Neural cell (in vitro differentiated cells): Measurements from ENCODE around the gene CSF2RB. TPM values are rescaled to one million over a fixed set of nuclear protein-coding genes. Genes with fewer than 3 reads are reported as not detected.

Experiments
- H2AFZ ChIP-seq: fragments of 200-600, 300-800 bp; sonication (generic), shearing (Covaris generic); 2 replicates; pipeline ENCODE4 v1.6.0; 2014; ENCODE audit warnings: low read depth, mild to moderate bottlenecking, antibody characterized with exemption, low read length, moderate library complexity
- H3F3A ChIP-seq: fragments of 200-600 bp; shearing (Covaris generic); 2 replicates; pipeline ENCODE4 v1.6.1; 2016; ENCODE audit warnings: mild to moderate bottlenecking, moderate library complexity, mixed read lengths, antibody characterized with exemption, low read length; ENCODE audit not compliant: insufficient read depth, poor library complexity, severe bottlenecking
- H3K27ac ChIP-seq: fragments of 200-600, 300-800 bp; sonication (generic), shearing (Covaris generic); 2 replicates; pipeline ENCODE4 v1.5.1; 2014; ENCODE audit warnings: mild to moderate bottlenecking, low read length, moderate library complexity
- H3K27me3 ChIP-seq: fragments of 300-800, 200-600 bp; sonication (generic), shearing (Covaris generic); 2 replicates; pipeline ENCODE4 v1.6.0; 2014; ENCODE audit warnings: mild to moderate bottlenecking, low read depth, low read length, moderate library complexity; ENCODE audit not compliant: insufficient read depth
- H3K36me3 ChIP-seq: fragments of 300-800, 200-600 bp; sonication (generic), shearing (Covaris generic); 2 replicates; pipeline ENCODE4 v1.5.1; 2014; ENCODE audit warnings: mild to moderate bottlenecking, antibody characterized with exemption, low read length, moderate library complexity; ENCODE audit not compliant: insufficient read depth
- H3K4me2 ChIP-seq: fragments of 300-800, 200-600 bp; sonication (generic), shearing (Covaris generic); 2 replicates; pipeline ENCODE4 v1.6.0; 2014; ENCODE audit warnings: mild to moderate bottlenecking, low read length
- H3K4me3 ChIP-seq: fragments of 300-800, 200-600 bp; sonication (generic), shearing (Covaris generic); 2 replicates; pipeline ENCODE4 v1.5.1; 2014; ENCODE audit warnings: mild to moderate bottlenecking, low read length, moderate library complexity
- H3K79me2 ChIP-seq: fragments of 200-600 bp; shearing (Covaris generic); replicated peaks from 2 replicates; pipeline ENCODE4 v1.6.0; 2014; ENCODE audit warnings: mild to moderate bottlenecking, low read length, moderate library complexity; ENCODE audit not compliant: insufficient read depth
- H3K9ac ChIP-seq: fragments of 300-800, 200-600 bp; sonication (generic), shearing (Covaris generic); 2 replicates; pipeline ENCODE4 v1.6.1; 2016; ENCODE audit warnings: mild to moderate bottlenecking, low read length, mixed read lengths
- H3K9me2 ChIP-seq: fragments of 200-600 bp; shearing (Covaris generic); 2 replicates; pipeline ENCODE4 v1.6.1; 2016; ENCODE audit warnings: mild to moderate bottlenecking, low read length, mixed read lengths; ENCODE audit not compliant: insufficient read depth
- H3K9me3 ChIP-seq: fragments of 200-600, 300-800 bp; sonication (generic), shearing (Covaris generic); 2 replicates; pipeline ENCODE4 v1.6.1; 2016; ENCODE audit warnings: mild to moderate bottlenecking, mixed run types, low read length, moderate library complexity, mixed read lengths
- H4K20me1 ChIP-seq: fragments of 200-600 bp; shearing (Covaris generic); 2 replicates; pipeline ENCODE4 v1.6.1; 2016; ENCODE audit warnings: mild to moderate bottlenecking, mixed run types; ENCODE audit not compliant: insufficient read depth
- EP300 ChIP-seq: fragments of 450-650 bp; conservative IDR thresholded peaks from 2 replicates; pipeline ENCODE4 v1.6.1; 2014; ENCODE audit warnings: antibody characterized with exemption, mild to moderate bottlenecking, moderate library complexity; ENCODE audit not compliant: poor library complexity, severe bottlenecking
- EZH2 ChIP-seq: fragments of 200-600, 300-800 bp; shearing (Covaris generic), sonication (generic); IDR thresholded peaks from 2 replicates; pipeline ENCODE4 v1.6.1; 2014; ENCODE audit warnings: antibody characterized with exemption, low read length, borderline replicate concordance, mild to moderate bottlenecking; ENCODE audit not compliant: insufficient read depth, poor library complexity, severe bottlenecking
- MXI1 ChIP-seq: fragments of 450-650 bp; conservative IDR thresholded peaks from 2 replicates; pipeline ENCODE4 v1.6.1; 2014; ENCODE audit warnings: antibody characterized with exemption, mild to moderate bottlenecking; ENCODE audit not compliant: poor library complexity, severe bottlenecking
- POLR2AphosphoS5 ChIP-seq: IDR thresholded peaks from 2 replicates; pipeline ENCODE4 v1.6.1; 2012
- RAD21 ChIP-seq: fragments of 450-650 bp; conservative IDR thresholded peaks from 2 replicates; pipeline ENCODE4 v1.6.1; 2014; ENCODE audit warnings: antibody characterized with exemption, mild to moderate bottlenecking, moderate library complexity
- REST ChIP-seq: IDR thresholded peaks from 2 replicates; pipeline ENCODE4 v1.6.1; 2012; ENCODE audit warnings: borderline replicate concordance
- SMC3 ChIP-seq: fragments of 450-650 bp; conservative IDR thresholded peaks from 2 replicates; pipeline ENCODE4 v1.6.1; 2014; ENCODE audit warnings: antibody characterized with exemption, mild to moderate bottlenecking, moderate library complexity; ENCODE audit not compliant: poor library complexity
- TAF1 ChIP-seq: IDR thresholded peaks from 2 replicates; pipeline ENCODE4 v1.6.1; 2012; ENCODE audit warnings: low read depth
- polyA plus RNA-seq: library from polyadenylated mRNA; depleted of rRNA; stranded (reverse); fragments of >200 nt; gene quantifications from 2 replicates; pipeline ENCODE4 v1.2.3, GENCODE V29; 2014
- TF ChIP-seq, protein P1 (sequence below): fragments of 450-650 bp; IDR thresholded peaks from 2 replicates; pipeline ENCODE4 v1.5.1; 2014; ENCODE audit warnings: antibody characterized with exemption, mild to moderate bottlenecking, moderate library complexity; ENCODE audit not compliant: poor library complexity, severe bottlenecking

CSF2RB gene
- polyA plus RNA-seq, 1 donor from 2014 or later, result not detected

- no peaks in the 10 kb centered on the region for H3K27me3 ChIP-seq
- no peaks in the 10 kb centered on the region for H3K36me3 ChIP-seq
- H4K20me1 ChIP-seq, result no peaks in the 10 kb centered on the region
- no peaks in the 10 kb centered on the region for H3K79me2 ChIP-seq
- H3K9ac ChIP-seq, result no peak overlapping the region
- peaks cover 7% of the 10 kb centered on the region for H3K9me3 ChIP-seq
- no peak overlapping the region for H3K27ac ChIP-seq
- no peaks in the 10 kb centered on the region for H3K9me2 ChIP-seq
- no peaks in the 10 kb centered on the region for H3F3A ChIP-seq
- H3K4me2 ChIP-seq, result no peak overlapping the region
- TF ChIP-seq, protein P1, sequence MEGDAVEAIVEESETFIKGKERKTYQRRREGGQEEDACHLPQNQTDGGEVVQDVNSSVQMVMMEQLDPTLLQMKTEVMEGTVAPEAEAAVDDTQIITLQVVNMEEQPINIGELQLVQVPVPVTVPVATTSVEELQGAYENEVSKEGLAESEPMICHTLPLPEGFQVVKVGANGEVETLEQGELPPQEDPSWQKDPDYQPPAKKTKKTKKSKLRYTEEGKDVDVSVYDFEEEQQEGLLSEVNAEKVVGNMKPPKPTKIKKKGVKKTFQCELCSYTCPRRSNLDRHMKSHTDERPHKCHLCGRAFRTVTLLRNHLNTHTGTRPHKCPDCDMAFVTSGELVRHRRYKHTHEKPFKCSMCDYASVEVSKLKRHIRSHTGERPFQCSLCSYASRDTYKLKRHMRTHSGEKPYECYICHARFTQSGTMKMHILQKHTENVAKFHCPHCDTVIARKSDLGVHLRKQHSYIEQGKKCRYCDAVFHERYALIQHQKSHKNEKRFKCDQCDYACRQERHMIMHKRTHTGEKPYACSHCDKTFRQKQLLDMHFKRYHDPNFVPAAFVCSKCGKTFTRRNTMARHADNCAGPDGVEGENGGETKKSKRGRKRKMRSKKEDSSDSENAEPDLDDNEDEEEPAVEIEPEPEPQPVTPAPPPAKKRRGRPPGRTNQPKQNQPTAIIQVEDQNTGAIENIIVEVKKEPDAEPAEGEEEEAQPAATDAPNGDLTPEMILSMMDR, result no peak
- TF ChIP-seq POLR2AphosphoS5 (no peak), MXI1 (no peak), REST (no peak), RAD21 (no peak), TAF1 (no peak), EZH2 (no peak), EP300 (no peak), SMC3 (no peak)
- no peak overlapping the region for H3K4me3 ChIP-seq
- H2AFZ ChIP-seq, result no peak overlapping the region
Observed at GRCh38 chr22:36899498-36899897, 13.9 kb upstream of the CSF2RB start.

DNA sequence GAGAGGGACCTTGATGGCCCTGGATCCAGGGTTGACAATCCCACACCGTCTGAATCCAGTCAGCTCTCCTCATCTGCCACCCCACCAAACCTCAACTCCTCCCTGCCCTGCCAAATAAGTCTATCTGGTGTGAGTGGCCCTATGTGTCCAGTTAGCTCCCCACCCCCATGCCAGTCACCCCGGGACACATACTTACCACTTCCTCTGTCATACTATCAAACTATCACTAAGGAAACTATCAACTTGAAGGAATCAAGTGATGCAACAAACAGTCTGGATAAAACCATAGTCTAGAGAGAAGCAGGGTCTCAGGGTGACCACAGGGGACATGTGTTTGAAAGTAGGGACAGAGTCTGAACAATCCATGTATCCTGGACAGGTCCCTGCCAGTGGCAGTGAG, 13.2 kb upstream of the CSF2RB start:
- no peak overlapping the region for H2AFZ ChIP-seq
- H4K20me1 ChIP-seq, result no peaks in the 10 kb centered on the region
- no peak overlapping the region for H3K4me3 ChIP-seq
- no peaks in the 10 kb centered on the region for H3K79me2 ChIP-seq
- H3K9me3 ChIP-seq, result peaks cover 7% of the 10 kb centered on the region
- no peak overlapping the region for H3K4me2 ChIP-seq
- H3K9ac ChIP-seq, result no peak overlapping the region
- no peaks in the 10 kb centered on the region for H3F3A ChIP-seq
- H3K36me3 ChIP-seq, result no peaks in the 10 kb centered on the region
- H3K9me2 ChIP-seq, result no peaks in the 10 kb centered on the region
- H3K27ac ChIP-seq, result no peak overlapping the region
- no peak for TF ChIP-seq TAF1
- no peaks in the 10 kb centered on the region for H3K27me3 ChIP-seq

DNA sequence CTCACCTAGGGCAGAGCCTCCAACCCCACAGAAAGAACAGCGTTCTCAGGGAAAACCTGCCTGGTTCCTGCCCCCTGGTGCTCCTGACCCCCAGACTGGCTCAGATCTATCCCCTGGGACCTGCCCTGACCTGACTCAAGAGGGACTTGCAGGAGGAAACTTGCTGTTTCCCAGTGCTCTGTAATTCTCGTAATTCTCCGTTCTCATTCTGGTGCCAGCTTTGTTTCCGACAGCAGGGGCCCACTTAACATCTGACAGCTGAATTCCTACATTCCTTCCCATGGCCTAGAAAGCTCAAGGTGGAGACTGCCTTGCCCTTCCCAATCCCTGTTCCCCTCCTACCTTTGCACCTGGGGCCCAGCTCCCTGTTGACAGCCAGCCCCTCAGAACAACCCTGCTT, 12.5 kb upstream of the CSF2RB start:
- TF ChIP-seq MXI1 (no peak), POLR2AphosphoS5 (no peak), EP300 (no peak), TAF1 (no peak), EZH2 (no peak), RAD21 (no peak), REST (no peak), SMC3 (no peak)
- TF ChIP-seq, protein P1, result no peak
- H3K4me3 ChIP-seq, result no peak overlapping the region

More for the DNA sequence above, 12.5 kb upstream of the CSF2RB start:
- H3K9ac ChIP-seq, result no peak overlapping the region
- no peak overlapping the region for H2AFZ ChIP-seq
- H3K36me3 ChIP-seq, result no peaks in the 10 kb centered on the region
- H3F3A ChIP-seq, result no peaks in the 10 kb centered on the region
- no peaks in the 10 kb centered on the region for H3K27me3 ChIP-seq
- no peak overlapping the region for H3K4me2 ChIP-seq
- no peak overlapping the region for H3K27ac ChIP-seq
- no peaks in the 10 kb centered on the region for H3K79me2 ChIP-seq
- peaks cover 2% of the 10 kb centered on the region for H3K9me3 ChIP-seq
- no peaks in the 10 kb centered on the region for H3K9me2 ChIP-seq
- H4K20me1 ChIP-seq, result no peaks in the 10 kb centered on the region
